GF-D8 (cell line): Measurements from ENCODE around the gene SDF2L1.
"Not testable (repeated sequence)": the region's sequence is repeated elsewhere in the genome, so short reads cannot be mapped to it uniquely, and the experiment has no call there.

Experiments
- DNase-seq: peaks from one replicate; lab custom pipeline; 2025; lab: John Stamatoyannopoulos, UW

Gene SDF2L1

GRCh38 chr22:21641789-21642583 is at the start of gene SDF2L1:
Gene SDF2L1 (plus strand): TSS chr22:21642302. CDS start chr22:21642337, 35 bp downstream.
- DNase-seq: peak; percentile 93

- no peak for DNase-seq
Observed at GRCh38 chr22:21592422-21592821, 49.7 kb upstream of the SDF2L1 start.

DNA sequence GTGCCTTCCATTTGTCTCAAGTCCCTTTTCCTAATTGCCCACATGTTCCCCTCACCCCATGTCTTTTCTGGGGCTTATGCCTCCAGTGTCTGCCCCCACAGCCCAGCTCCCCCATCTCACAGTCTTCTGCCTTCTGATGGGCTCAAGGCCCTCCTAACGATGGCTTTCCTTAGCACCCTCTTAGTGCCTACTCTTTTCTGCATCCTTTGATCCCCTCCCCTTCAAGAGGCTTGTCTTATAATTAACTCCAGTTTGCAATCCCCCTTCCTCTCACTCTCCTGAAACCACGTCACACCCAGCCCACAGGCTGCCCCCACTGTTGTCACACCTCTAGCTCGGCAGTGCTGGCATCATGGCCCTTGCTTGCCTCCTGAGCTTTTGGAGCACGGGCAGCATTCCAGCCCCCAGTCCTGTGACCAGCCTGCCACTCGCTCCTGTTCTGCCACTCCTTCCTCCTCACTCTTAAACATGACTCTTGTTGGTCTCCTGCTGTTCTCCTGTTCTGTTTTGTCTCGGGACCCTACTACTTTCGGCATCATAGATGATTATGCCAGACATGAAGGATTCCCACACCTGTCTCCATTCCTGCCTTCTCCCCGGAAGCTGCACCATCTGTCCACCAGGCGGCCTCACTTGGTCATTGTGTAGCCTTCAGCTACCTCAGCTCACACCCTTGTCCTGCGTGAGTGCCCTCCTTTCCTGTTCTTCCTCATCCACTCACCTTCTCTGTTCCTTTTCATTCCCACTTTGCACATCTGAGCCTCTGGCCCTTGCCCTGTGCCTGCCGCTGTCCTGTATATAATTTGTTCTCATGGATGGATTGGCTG is 48.5 kb upstream of the SDF2L1 start:
- no peak for DNase-seq

GRCh38 chr22:21594865-21595452 is 47.1 kb upstream of the SDF2L1 start:
- no peak for DNase-seq

DNA sequence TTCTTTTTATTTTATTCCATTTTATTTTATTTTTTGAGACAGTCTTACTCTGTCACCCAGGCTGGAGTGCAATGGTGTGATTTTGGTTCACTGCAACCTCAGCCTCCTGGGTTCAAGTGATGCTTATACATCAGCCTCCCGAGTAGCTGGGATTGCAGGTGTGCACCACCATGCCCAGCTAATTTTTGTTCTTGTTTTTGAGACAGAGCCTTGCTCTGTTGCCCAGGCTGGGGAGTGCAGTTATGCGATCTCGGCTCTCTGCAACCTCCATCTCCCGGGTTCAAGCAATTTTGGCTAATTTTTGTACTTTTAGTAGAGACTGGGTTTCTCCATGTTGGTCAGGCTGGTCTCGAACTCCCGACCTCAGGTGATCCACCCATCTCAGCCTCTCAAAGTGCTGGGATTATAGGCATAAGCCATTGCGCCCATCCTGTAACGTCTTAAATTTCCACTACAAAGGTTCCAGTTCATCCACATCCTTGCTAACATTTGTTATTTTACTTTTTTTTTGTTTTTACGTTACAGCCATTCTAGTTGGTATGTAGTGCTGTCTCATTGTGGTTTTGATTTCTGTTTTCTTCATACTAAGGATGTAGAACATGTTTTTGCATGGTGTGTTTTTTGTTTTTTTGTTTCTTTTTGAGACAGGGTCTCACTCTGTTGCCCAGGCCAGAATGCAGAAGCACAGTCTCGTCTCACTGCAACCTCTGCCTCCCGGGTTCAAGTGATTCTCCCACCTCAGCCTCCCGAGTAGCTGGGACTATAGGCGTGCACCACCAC is 45.6 kb upstream of the SDF2L1 start:
- DNase-seq: not testable (repeated sequence)

GRCh38 chr22:21598302-21598701 is 43.8 kb upstream of the SDF2L1 start:
- no peak for DNase-seq

DNA sequence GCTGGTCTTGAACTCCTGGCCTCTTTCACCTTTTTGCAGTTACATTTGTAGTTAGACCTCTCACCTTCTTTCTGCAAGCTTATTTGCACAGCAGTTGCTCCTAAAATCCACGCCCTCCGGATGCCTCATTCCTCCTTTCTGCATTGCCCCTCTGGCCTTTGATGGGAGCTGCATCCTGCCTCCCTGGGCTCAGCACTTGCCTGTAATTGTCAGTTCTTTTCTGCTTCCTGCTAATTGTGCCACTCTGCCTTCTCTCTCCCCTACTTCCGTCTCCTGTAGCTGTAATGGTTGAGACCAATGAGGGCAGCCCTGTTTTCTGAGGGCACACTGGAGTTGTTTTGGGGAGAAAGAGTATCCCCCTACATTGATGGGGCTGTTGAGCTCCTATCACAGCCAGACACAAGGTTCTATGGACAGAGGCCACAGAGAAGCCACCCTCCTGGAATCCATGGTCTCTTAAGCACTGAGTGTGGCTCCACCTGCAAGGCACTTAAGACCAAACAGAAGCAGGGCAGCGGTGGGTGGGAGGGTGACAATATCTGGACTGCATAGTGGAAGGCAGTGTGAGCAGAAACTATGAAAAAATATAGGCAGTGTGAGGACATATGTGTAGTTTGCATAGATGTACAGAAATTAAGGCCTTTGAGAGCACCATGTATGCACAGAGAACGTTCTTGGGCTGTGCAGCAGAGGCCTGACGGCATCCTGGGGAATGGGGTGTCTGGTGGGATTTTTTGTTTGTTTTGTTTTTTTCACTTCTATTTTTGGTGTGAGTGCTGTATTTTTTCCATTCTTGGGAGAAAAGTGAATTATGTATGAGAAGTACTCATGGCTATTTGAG is 42.8 kb upstream of the SDF2L1 start:
- DNase-seq: no peak

DNA sequence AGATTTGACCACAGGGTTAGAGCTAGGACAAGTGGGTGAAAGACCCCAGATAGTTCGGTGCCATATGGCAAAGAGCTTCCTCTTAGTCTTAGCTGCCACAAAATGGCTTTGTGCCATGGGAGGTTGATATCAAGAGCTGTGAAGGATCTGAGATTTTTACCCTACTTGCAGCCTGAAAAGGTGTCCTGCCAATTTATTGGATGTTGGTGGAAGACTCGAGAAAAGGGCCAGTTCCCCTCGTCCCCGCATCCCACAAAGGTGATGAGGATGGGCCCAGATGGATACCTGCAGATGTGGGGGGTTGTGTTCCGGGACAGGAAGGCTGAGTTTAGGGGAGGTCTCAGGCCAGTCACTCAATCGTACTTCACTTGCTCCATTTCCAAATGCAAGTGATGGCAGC is 39.5 kb upstream of the SDF2L1 start:
- no peak for DNase-seq

GRCh38 chr22:21603973-21604372 is 38.1 kb upstream of the SDF2L1 start:
- DNase-seq: no peak

GRCh38 chr22:21605887-21606564 is 36.1 kb upstream of the SDF2L1 start:
- no peak for DNase-seq

GRCh38 chr22:21606775-21607174 is 35.3 kb upstream of the SDF2L1 start:
- DNase-seq: no peak

DNA sequence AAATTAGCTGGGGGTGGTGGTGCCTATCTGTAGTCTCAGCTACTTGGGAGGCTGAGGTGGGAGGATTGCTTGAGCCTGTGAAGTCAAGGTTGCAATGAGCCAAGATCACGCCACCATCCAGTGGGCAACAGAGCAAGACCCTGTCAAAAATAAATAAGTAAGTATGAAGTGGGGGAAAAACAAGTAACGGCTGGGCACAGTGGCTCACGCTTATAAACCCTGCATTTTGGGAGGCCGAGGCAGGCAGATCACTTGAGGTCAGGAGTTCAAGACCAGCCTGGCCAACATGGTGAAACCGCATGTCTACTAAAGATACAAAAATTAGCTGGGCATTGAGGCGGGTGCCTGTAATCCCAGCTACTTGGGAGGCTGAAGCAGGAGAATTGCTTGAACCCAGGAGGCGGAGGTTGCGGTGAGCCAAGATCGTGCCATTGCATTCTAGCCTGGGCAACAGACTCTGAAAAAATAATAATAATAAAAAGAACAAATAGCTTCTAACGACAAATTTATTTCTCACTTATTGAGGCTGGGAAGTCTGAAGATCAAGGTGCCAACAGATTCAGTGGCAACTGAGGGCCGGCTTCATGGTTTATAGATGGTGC is 32.4 kb upstream of the SDF2L1 start:
- DNase-seq: not testable (repeated sequence)

DNA sequence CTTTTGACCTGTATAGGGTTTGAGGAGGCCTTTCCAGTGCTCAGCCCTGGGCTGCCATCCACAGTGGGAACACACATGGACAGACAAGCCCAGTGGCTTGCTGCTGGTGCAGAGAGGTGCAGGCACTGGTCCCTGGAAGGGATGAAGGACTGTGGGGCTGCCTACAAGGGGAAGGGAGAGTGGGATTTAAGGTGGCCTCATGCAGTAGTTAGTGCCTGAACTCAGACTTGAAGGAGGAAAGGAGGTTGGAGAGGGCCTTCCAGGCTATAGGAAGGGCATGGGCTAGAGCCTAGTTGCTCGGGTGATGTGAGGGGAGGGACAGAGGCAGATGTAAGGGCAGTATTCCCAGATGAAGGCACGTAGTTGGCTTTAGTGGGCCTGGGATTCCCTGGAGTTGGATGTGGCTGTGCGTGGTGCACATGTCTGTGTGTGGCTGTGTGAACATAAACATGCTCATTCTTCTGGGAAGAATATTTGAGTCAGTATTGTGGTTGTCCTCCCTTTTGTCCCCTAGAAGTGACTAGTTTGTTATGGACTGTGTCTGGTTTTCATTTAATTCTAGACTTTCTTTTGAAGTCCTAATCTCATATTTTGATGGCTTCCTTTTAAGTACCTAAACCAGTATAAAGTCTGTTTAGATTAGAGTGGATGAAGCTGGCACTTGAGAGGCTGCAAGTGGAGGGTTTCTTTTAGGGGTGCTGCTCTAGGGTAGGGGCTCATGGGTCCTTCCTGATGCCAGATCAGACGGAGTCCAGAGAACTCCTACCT is 30.7 kb upstream of the SDF2L1 start:
- DNase-seq: no peak

- no peak for DNase-seq
Observed at GRCh38 chr22:21612858-21613257, 29.2 kb upstream of the SDF2L1 start.

DNA sequence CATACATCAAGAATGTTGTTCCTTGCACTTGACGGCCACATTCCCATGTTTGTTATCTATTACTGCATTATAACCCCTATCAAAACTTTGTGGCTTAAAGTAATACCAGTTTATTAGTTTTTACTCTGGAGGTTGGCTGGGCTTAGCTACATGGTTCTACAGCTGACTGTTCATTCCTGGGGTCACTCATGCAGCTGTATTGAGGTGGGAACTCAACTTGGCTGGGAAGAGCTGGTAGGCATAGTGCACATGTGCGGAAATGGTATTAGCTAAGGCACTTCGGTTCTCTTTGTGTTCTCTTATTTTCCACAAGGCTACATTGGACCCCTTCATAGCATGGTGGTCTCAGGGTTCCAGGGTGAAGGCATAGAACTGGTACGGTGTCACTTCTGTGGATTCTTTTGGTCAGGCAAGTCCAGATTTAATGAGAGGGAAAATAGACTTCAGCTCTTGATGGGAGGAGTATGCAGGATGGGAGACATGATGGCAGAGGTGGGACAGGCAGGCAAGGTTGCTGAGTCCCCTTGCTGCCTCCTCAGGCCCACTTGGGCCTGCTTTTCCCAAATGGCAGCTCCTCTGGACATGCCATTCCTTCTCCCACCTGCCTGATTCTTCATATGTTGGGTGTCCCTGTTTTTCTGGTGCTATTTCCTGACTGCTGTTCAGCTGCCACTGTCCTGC is 28.4 kb upstream of the SDF2L1 start:
- no peak for DNase-seq

- no peak for DNase-seq
Observed at GRCh38 chr22:21615731-21616130, 26.4 kb upstream of the SDF2L1 start.

DNA sequence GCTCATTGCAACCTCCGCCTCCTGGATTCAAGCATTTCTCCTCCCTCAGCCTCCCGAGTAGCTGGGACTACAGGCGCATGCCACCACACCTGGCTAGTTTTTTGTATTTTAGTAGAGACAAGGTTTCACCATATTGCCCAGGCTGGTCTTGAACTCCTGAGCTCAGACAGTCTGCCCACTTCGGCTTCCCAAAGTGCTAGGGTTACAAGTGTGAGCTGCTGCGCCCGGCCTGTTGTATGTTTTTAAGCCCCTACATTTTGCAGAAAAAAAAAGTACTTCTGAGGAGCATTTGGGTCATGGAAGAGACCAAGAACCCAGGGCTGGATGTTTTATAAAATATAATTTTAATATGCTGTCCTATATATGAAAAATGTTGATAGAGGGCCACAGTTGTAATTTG is 24.8 kb upstream of the SDF2L1 start:
- not testable (repeated sequence) for DNase-seq

DNA sequence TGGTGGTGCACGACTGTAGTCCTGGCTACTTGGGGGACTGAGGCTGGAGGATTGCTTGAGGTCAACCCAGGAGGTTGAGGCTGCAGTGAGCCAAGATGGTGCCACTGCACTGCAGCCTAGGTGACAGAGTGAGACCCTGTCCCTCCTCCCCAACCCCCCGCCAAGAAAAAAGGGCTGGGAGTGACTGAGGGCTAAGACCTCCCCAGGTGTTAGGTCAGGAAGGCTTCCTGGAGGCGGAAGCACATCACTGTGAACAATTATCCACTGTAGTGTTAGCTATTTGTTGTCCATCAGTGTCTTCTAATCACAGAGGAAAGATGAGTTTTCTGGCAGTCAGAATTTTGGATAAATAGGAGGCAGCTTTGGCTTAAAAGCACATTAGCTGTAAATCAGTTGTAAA is 21.1 kb upstream of the SDF2L1 start:
- DNase-seq: no peak
